SK-N-SH treated with all-trans-retinoic acid at 6 μM for 48 hours (cell line): Measurements from ENCODE around the gene MGLL.

Experiments used
- BACH2 ChIP-seq: fragments of 250-450 bp; sonication (Bioruptor Pico); IDR thresholded peaks from 2 replicates; pipeline ENCODE4 v1.9.0; 2021; ENCODE audit warnings: mild to moderate bottlenecking, borderline replicate concordance
- CREB5 ChIP-seq: fragments of 250-450 bp; sonication (Bioruptor Pico); IDR thresholded peaks from 2 replicates; pipeline ENCODE4 v1.5.1; 2020; ENCODE audit warnings: low read depth, mild to moderate bottlenecking, moderate library complexity
- CSDC2 ChIP-seq: fragments of 250-450 bp; sonication (Bioruptor Pico); IDR thresholded peaks from 2 replicates; pipeline ENCODE4 v1.5.0; 2020; ENCODE audit warnings: mild to moderate bottlenecking, moderate library complexity
- CSRNP3 ChIP-seq: fragments of 250-450 bp; sonication (Bioruptor Pico); IDR thresholded peaks from 2 replicates; pipeline ENCODE4 v1.5.1; 2021; ENCODE audit warnings: mild to moderate bottlenecking, moderate library complexity
- GLIS3 ChIP-seq: fragments of 250-450 bp; sonication (Bioruptor Pico); IDR thresholded peaks from 2 replicates; pipeline ENCODE4 v1.5.0; 2020; ENCODE audit warnings: mild to moderate bottlenecking, moderate library complexity
- PATZ1 ChIP-seq: fragments of 250-450 bp; sonication (Bioruptor Pico); IDR thresholded peaks from 2 replicates; pipeline ENCODE4 v1.8.0; 2020; ENCODE audit warnings: mild to moderate bottlenecking, moderate library complexity, borderline replicate concordance
- POU6F1 ChIP-seq: fragments of 250-450 bp; sonication (Bioruptor Pico); IDR thresholded peaks from 2 replicates; pipeline ENCODE4 v1.8.0; 2021; ENCODE audit warnings: low read depth, mild to moderate bottlenecking, moderate library complexity, borderline replicate concordance
- RARB ChIP-seq: fragments of 250-450 bp; sonication (Bioruptor Pico); IDR thresholded peaks from 2 replicates; pipeline ENCODE4 v1.8.0; 2021; ENCODE audit warnings: mild to moderate bottlenecking, moderate library complexity
- TCF4 ChIP-seq: fragments of 250-450 bp; sonication (Bioruptor Pico); IDR thresholded peaks from 2 replicates; pipeline ENCODE4 v1.8.0; 2021; ENCODE audit warnings: mild to moderate bottlenecking, moderate library complexity, borderline replicate concordance
- TOX ChIP-seq: fragments of 250-450 bp; sonication (Bioruptor Pico); IDR thresholded peaks from 2 replicates; pipeline ENCODE4 v1.8.0; 2021; ENCODE audit warnings: mild to moderate bottlenecking, moderate library complexity, borderline replicate concordance
- ZC3H10 ChIP-seq: fragments of 250-450 bp; sonication (Bioruptor Pico); IDR thresholded peaks from 2 replicates; pipeline ENCODE4 v1.5.1; 2021; ENCODE audit warnings: mild to moderate bottlenecking, moderate library complexity
- ZFP3 ChIP-seq: fragments of 250-450 bp; sonication (Bioruptor Pico); IDR thresholded peaks from 2 replicates; pipeline ENCODE4 v1.5.0; 2020; ENCODE audit warnings: mild to moderate bottlenecking, moderate library complexity
- ZNF565 ChIP-seq: fragments of 450-650 bp; formaldehyde crosslinking; conservative IDR thresholded peaks from 2 replicates; pipeline ENCODE4 v1.5.0; 2020; ENCODE audit warnings: low read depth, mild to moderate bottlenecking, moderate library complexity
- ZNF70 ChIP-seq: fragments of 450-650 bp; formaldehyde crosslinking; IDR thresholded peaks from 2 replicates; pipeline ENCODE4 v1.5.0; 2020; ENCODE audit warnings: mild to moderate bottlenecking, moderate library complexity

GRCh38 chr3:127823426-127823857 lies 1.1 kb upstream of the MGLL start:
- TF ChIP-seq CSRNP3 (CRISPR knock-in tag): no peak
- TF ChIP-seq RARB: no peak
- TF ChIP-seq BACH2: no peak
- no peak for TF ChIP-seq PATZ1
- TF ChIP-seq ZNF565 (CRISPR knock-in tag): no peak
- TF ChIP-seq GLIS3 (CRISPR knock-in tag): no peak
- no peak for TF ChIP-seq ZFP3 (CRISPR knock-in tag)
- TF ChIP-seq ZNF70 (CRISPR knock-in tag): no peak
- no peak for TF ChIP-seq POU6F1 (CRISPR knock-in tag)
- TF ChIP-seq CREB5 (CRISPR knock-in tag): no peak
- TF ChIP-seq TCF4 (CRISPR knock-in tag): no peak
- no peak for TF ChIP-seq TOX (CRISPR knock-in tag)
- no peak for TF ChIP-seq ZC3H10 (CRISPR knock-in tag)
- TF ChIP-seq CSDC2 (CRISPR knock-in tag): no peak
